HG03196 (cell line): ENCODE data around the gene HSDL2.

Experiments
- ATAC-seq: cut with Tn5 transposase; IDR thresholded peaks from one replicate; pipeline ENCODE4 v1.9.1; 2021; ENCODE audit not compliant: unreplicated experiment

HSDL2 gene

DNA sequence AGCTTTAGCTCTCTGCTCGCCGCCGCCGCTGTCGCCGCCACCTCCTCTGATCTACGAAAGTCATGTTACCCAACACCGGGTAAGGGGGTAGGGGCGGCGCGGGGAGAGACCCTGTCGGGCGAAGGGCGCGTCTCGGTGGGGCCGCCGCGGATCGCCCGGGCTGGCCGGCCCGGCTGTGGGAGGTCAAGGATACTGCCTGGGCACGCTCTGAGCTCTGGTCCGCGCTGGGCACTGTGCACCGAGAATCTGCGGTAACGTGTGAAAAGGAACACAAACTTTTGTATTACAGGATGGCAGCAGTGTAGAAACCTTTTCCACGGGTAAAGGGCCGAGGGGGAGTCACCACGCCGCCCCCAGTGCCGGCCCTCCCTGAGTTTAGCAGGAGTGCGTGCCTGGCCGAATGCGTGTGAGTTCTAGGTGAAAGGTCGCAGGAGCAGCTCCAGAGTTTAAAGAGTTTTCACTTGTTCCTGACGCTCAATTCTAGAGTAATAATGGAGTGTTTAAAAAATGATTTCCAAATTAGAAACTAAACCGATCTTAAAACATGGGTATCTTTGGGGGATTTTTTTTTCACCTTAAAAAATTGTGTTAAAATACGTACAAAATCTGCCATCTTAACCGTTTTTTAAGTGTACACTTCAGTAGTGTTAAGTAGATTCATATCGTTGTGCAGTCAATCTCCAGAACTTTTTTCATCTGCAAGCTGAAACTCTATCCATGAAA, at the start of gene HSDL2:
Gene HSDL2 (plus strand): TSS at position 7 of the 723 bp plus-strand sequence. CDS start 56 bp downstream, at position 63.
- peak; percentile 13 for ATAC-seq

DNA sequence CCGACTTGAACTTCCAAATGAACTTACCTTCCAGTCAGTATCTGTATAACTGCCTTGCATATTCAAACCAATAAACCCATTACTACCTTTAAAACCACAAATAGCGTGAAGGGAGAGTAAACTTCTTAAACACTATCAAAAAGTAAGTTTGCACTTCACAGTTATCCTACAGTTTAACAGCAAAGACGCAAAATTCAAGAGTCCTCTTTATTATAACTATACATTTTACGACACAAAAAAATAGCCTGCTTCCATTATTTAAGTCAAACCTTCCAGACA, 48.3 kb upstream of the HSDL2 start:
- ATAC-seq, result no peak

DNA sequence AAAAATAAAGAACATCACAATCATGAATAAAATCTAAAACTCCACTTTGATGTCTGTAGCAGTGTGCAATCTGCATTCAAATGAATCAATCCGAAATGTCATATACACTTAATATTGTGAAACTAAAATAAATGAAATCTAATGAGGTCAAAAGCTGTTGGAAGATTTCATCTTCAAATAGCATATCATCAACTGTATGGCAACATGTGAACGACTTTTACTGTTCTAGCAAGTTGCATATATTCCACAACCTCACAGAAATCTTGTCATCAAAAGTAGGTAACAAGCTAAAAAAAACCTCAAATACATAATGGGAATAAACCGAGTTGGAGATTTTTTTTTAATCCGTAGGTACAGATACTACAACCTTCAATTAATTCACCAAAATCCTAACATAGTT, 47.7 kb upstream of the HSDL2 start:
- no peak for ATAC-seq

DNA sequence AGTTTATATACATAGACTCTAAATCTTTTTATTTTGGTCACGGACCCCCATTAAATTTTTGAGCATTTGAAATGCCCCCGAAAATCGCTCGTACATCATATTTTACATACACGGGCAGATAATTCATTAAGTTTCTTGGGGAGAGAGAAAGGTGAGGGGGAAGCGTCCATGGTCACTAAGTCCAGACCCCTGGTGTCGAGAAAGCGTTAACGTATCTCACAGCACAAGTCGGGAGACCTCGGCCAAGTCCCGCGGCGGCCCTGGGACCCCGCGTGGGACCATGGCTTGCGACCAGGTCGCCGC, 47.3 kb upstream of the HSDL2 start:
- ATAC-seq, result no peak

DNA sequence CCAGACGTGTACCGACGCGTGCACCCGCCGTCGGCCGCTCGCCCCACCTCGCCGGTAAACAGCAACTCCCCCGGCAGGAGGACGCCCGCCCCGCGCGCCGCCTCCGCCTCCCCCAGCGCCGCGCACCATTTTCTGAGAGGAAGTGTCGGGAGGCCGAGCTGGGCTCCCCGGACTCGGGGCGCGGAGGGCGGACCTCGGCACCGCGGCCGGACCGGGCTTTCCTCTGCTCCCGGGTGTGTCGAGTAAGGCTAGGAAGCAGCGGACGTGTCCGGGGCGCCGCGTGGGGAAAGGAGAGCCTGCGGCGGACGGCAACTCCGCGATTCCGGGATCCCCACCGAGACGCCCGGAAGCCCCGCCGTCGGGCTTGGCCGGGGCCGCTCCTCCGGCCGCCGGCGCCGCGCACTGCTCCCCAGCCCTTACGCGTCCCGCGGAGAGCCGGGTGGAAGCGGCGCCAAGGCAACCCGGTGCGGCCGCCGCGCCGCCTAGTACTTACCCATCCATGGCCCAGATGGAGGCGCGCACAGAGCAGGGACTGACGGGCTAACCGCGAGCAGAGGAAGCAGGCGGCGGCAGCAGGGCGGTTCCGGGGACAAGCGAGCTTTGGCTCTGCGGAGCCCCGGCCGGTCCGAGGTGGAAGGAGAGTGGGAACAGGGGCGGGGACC, 46.8 kb upstream of the HSDL2 start, which contains the start of gene PTBP3:
Gene PTBP3 (minus strand): TSS at position 643 of the 662 bp plus-strand sequence. CDS start 35,754 bp downstream, outside the sequence.
- ATAC-seq, result peak; percentile 58

DNA sequence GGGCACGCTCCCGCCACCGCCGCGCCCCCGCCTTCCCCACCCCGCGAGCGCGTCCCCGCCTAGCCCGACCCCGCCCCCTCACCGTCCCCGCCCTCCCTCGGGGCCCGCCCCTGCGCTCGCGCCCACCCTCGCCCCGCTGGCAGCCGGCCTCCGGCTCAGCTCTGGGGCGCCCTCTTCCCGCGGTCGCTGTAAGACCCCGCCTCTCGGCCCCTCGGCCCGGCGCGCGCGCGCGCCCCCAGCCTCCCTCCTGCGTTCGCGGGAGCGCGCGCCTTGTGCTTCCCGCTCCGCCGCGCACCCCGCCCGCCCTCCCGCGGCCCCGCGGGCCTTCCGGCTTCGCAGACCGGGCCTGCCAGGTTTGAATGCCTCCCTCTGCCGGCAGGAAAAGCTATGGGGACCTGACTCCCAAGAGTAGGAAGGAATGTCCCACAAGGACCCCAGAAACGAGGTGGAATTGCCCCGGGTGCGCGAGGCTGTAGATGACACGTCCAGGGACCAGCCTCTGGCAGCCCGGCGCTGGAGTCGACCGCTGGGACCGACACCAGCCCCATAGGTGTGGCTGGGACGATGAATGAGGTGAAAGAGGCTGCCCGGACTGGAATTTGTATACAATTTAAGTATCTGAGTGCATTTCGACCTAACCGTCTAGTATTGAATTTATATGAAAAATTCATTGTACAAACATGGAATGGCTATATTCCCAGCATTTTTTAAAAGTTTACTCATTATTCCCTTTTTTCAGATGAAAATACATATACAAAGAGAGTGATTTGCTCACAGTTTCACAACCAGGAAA, 46.1 kb upstream of the HSDL2 start:
- peak; percentile 72 for ATAC-seq

DNA sequence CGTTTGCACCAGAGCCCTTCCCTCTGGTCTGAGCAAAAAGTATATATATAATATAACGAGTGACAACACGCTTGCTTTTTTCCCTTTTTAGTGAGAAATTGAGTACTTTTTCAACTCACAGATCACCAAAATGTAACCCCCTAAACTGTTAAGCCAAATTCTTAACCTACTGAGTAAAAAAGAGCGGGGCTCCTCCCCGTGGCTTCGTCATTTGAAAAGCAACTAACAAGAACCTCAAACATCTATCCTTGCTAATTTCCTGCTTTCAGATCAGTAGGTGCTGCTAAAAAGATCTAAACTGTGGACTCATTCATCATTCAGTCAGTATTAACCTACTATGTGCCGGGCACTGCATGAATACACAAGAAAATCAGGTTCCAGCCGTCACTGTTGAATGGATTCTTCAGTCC, 45.5 kb upstream of the HSDL2 start:
- ATAC-seq, result no peak

DNA sequence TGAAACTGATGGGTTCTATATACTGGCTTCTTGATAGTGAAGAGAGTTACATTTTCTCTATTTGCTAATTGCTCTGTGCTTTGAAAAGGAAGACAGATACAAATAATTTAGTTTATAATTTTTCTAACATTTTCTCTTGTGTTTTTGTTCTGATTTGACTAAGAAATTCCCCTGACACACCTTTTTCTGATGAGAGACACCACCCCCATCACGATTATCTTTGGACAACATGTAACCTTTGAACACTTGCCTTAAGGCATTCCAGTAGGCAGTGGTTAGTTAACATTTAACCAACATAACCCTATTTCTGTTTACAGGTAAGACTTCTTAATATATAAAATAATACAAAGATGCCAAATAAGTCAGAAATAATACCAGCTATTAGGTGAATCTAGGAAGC, 42.4 kb upstream of the HSDL2 start:
- no peak for ATAC-seq

DNA sequence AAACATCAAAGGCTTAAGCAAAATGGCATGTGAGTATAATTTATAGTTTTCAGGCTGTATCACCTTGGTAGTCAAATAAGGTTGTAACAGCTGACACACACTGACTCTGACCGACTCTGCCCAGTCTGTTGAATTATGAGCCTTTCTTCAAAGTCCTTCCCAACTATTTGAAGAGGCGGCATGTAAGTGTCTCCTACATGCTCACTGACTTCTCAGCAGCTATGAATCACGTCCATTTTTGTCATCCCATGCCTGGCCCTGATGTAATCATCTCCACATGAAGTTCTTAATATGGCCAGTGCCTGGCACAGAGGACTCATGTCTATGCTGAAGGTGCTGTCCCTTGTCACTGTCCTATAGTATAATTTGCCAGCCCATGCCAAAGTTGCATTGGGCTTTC, 41.3 kb upstream of the HSDL2 start:
- ATAC-seq, result no peak

DNA sequence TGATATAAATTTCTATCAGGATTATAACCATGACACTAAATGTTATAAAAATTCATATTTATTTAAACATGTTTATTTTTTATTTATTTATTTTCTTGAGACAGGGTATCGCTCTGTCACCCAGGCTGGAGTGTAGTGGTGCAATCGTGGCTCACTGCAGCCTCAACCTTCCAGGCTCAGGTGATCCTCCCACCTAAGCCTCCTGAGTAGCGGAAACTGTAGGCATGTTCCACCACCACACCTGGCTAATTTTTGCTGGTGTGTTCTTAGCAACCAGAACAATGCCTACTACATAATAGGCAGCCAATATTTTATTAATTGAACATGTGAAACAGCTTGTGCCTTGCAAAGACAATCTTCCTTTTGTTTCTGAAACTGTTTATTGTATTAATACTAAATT, 40.0 kb upstream of the HSDL2 start:
- no peak for ATAC-seq

DNA sequence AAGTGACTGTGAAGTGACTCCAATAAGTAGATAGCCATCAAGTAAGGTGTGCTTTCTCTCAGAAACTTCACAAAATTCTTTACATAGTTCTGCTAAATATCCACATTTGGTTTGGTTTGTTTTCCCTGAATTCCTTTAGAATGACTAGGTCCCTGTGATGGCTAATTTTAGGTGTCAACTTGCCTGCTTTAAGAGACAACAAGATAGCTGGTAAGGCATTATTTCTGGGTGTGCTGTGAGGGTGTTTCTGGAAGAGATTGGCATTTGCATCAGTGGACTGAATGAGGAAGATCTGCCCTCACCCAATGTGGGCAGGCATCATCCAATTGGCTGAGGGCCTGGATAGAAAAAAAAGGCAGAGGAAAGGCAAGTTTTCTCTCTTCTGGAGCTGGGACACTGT, 38.2 kb upstream of the HSDL2 start:
- ATAC-seq, result no peak

DNA sequence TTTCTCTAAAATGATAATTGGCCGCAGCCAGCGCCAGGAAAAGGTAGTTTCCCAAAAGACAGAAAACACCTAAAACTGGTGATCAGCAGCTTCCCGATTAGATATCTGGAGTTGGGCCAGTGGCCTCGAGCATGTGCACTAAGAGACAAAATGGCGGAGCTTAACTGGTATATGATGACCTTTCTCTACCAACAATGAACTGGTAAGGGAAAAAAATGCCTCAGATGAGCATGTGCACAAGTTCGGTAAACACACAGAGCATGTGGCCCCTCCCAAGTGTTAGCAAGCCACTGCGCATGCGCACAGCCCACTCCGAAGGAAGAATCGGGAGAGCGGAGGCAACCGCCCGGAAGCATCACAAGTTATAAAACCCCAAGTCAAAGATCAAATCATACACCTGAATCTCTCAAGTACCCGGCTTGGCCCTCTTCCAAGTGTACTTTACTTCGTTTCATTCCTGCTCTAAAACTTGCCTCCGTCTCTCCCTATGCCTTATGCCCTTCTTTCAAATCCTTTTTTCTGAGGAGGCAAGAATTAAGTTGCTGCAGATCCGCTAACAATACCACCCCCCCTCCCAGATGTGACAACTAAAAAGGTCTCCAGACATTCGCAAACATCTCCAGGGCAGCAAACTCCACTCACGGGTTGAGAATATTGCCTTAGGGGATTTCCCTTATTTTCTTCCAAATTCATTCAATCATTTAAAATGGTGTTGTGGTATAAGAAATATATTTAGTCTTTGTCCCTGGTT, 31.5 kb upstream of the HSDL2 start:
- ATAC-seq, result no peak

DNA sequence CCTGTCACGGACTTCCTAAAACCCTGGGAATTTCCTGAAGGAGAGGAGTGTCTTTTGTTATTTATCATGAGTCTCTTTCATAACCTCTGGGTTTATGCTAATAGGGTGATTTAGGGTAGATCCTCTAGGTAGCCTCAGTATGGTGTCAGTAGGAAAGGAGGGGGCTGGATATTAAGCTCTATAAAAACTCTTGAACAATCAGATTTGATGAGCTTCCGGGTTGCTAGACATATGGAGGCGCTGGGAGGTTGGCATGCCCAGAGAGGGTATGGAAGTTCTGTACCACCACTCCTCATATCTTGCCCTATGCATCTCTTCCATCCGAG, 30.9 kb upstream of the HSDL2 start:
- no peak for ATAC-seq

DNA sequence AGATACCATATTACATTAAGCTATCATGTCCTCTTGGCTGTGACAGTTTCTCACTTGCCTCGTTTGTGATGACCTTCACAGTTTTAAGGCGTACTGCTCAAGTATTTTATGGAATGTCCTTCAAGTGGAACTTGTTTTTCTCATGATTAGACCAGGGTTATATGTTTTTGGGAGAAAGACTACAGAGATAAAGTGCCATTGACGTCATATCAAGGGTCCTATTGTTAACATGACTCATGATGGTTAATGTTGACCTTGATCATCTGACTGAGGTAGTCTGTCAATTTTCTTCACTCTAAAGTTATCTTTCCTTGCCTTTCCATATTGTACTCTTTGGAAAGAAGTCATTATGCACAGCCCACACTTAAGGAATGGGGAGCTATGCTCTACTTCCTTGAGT, 28.7 kb upstream of the HSDL2 start:
- no peak for ATAC-seq

DNA sequence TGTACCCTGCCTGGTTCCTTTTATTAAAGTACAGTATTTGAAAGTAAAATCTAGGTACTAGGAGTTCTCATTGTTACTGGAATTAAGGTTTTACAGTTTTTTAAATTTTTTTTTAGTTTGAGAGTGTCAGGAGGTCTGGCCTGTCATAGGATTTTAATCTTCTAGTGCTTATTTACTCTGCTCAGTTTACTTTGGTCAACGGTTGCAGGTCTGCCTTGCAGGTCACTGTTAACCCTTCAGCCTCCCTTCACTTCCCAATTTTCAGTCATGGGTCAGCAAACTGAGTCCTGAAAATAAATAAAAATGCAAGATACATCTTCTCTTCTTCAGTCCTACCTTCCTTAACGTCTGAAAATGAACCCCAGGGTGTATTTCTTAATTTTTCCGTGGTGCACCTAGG, 27.7 kb upstream of the HSDL2 start:
- ATAC-seq, result no peak

DNA sequence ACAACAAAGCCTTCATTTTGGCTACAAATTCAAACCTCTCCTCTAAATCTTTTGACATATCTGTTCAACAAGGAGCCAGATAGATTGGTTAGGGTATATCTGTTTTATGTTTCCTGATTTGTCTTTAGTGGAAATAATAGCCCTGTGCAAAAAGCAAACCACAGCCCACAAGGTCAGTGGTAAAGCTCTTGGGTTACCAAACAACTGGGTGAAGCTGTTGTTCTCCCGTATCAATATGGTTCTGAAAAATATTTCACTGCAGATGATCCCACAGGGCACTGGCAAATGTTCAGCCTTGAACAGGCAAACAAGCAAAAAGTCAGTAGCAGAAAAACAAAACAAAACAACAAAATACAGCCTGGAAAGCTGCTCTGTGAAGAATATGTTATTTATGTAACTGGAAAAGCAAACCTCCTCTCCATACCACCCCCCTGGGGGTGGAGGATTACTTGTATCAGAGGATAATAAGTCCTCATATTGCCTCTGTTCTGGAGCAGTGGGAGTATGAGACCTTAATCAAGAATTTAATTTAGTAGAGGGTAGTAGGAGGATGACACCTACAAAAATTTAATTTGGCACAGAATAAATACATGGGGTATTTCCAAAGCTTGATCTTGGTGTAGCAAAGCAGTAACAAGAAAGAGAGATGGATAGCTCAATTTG, 25.7 kb upstream of the HSDL2 start:
- no peak for ATAC-seq

DNA sequence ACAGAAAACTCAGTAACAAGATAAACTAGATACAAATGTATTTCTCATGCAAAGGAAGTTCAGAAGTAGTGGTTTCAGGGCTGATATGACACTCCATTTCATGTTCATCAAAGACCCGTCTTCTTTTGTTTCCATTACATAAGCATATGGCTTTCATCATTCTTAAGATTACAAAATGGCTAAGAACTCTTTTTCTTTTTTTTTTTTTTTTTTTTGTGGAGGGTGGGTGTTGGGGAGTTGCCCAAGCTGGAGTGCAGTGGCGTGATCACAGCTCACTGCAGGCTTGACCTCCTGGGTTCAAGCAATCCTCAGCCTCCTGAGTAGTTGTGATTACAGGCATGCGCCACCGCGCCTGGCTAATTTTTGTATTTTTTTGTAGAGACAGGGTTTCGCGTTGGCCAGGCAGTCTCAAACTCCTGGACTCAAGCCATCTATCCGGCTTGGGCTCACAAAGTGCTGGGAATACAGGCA, 24.4 kb upstream of the HSDL2 start:
- ATAC-seq, result no peak

DNA sequence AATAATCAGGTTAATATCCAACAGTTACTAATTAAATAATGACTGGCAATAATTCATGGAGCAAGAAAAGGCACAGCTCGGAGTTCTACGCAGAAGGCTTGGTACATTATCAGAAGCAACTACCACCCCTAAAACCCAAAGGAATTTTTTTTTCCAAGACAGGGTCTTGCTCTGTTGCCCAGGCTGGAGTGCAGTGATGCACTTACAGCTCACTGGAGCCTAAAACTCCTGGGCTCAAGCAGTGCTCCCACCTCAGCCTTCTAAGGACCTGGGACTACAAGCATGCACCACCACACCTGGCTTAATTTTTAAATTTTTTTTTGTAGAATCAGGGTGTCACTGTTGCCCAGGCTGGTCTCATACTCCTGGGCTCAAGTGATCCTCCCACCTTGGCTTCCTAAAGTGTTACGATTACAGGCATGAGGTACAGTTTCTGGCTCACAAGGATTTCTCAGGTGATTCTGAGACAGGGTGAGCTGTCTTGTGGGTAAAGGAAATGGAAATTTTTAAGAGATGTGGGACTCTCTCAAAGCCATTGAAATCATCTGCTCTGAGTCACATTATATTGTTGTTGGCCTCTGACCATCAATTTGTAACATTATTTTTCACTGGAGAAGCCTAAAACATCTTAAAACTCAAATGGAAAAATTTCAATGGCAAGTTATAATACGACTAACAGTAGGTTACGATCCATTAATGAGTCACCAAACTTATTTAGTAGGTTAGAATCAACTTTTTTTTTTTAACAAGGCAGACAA, 19.7 kb upstream of the HSDL2 start:
- ATAC-seq, result no peak

DNA sequence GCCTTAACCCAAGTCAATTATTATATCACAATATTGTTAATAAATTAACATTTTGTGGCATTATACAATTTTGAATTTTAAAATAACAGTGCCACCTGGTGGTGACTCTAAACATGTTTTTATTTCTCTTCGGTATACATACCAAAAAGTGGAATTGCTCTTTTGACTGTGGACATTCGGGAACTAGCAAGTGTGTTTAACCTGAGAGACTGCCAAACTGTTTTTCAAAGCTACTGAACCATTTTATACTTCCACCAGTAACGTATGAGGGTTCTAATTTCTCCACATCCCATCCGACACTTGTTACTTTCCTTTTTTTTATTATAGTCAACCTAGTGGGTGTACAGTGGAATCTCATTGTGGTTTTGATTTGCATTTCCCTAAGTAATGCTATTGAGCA, 18.3 kb upstream of the HSDL2 start:
- ATAC-seq, result no peak

DNA sequence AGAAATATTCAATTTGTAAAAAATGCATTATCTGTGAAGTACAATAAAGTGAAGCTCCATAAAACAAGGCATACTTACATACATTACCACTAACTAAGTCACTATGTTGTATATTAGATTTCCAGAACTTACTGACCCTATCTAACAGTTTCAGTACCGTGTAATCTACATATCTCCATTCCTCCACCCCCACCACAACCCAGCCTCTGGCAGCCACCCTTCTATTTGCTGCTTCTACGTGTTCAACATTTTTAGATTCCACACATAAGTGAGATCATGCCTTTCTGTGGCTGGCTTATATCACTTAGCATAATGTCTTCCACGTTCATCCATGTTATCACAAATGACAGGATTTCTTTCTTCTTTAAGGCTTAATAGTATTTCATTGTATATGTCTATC, 15.1 kb upstream of the HSDL2 start:
- no peak for ATAC-seq
